Measurements from ENCODE around the gene ZBED3.

Gene ZBED3

DNA sequence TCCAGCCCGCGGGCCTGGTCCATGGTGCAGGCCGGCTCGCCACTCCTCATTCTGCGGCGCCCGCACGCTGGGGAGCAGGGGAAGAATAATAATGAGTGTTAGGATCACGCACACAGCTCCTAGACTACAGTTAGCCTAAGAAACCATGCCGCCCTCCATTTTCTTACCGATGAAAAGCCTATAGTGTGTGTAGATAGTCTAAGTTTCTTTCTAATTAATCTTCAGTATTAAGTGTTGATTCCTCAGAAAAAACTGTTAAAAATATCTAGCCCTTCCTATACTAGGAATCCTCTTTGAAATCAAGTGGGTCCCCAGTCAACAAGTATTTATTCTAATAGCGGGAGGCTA, 9.3 kb downstream of the ZBED3 start:
- TF ChIP-seq, protein P1, sequence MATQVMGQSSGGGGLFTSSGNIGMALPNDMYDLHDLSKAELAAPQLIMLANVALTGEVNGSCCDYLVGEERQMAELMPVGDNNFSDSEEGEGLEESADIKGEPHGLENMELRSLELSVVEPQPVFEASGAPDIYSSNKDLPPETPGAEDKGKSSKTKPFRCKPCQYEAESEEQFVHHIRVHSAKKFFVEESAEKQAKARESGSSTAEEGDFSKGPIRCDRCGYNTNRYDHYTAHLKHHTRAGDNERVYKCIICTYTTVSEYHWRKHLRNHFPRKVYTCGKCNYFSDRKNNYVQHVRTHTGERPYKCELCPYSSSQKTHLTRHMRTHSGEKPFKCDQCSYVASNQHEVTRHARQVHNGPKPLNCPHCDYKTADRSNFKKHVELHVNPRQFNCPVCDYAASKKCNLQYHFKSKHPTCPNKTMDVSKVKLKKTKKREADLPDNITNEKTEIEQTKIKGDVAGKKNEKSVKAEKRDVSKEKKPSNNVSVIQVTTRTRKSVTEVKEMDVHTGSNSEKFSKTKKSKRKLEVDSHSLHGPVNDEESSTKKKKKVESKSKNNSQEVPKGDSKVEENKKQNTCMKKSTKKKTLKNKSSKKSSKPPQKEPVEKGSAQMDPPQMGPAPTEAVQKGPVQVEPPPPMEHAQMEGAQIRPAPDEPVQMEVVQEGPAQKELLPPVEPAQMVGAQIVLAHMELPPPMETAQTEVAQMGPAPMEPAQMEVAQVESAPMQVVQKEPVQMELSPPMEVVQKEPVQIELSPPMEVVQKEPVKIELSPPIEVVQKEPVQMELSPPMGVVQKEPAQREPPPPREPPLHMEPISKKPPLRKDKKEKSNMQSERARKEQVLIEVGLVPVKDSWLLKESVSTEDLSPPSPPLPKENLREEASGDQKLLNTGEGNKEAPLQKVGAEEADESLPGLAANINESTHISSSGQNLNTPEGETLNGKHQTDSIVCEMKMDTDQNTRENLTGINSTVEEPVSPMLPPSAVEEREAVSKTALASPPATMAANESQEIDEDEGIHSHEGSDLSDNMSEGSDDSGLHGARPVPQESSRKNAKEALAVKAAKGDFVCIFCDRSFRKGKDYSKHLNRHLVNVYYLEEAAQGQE (IDR thresholded peaks at IDR 0.05; ENCODE audit: insufficient read depth in 1 of 2, low read depth in 2 of 2, low read length in 2 of 2) = no peak
- TF ChIP-seq TAF1 (IDR thresholded peaks at IDR 0.05; ENCODE audit: borderline replicate concordance, insufficient read depth, low read length) (no peak), FOXP2 (optimal IDR thresholded peaks at IDR 0.05; ENCODE audit: borderline replicate concordance, extremely low read depth, extremely low read length, insufficient read depth) (no peak), POLR2AphosphoS5 (IDR thresholded peaks at IDR 0.05; ENCODE audit: low read depth, low read length) (no peak)

DNA sequence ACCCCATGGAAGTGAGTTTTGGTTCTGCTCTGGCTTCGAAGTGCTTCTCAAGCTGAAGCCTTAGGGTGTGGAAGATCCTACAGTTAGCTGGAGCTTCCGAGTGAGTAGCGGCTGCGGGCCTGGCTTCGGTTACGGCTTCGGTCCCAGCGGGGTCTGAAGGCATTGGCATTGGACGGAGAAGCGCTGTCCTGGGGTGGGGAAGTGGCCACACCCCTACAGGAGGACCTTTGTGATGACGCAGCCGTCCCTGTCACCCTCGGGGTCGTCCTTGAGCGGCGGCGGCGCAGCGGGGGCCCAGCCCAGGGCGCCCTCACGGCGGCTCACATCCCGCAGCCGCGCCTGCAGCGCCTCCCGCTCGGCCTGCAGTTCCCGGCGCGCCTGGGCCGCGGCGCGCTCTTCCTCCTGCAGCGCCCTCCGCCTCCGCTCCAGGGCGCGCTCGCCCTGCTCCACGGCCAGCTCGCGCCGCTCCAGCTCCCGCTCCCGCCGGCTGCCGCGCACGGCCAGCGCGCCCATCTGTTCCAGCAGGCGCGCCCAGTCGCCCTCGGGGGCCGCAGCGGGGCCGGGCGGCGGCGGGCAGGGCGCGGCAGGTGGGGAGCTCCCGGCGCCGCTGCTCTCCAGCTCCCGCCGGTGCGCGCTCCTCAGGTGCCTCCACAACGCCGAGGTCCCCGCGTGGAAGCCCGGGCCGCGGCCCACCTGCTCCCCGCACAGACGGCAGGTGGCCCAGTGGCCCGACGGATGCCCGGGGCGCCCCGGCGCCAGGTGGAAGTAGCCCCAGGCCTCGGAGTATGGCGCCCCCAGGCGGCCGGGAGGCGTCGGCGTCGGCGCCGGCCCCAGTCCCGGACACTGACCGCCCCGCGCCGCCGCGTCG, 9.9 kb downstream of the ZBED3 start:
- TF ChIP-seq SIN3A (IDR thresholded peaks at IDR 0.05; ENCODE audit: borderline replicate concordance, insufficient read depth, low read length) (no peak), TAF1 (IDR thresholded peaks at IDR 0.05; ENCODE audit: borderline replicate concordance, insufficient read depth, low read length) (0 out of 2 replicates have a peak, but pooled peaks have one; percentile 21), FOXP2 (optimal IDR thresholded peaks at IDR 0.05; ENCODE audit: borderline replicate concordance, extremely low read depth, extremely low read length, insufficient read depth) (peak; percentile 54)

DNA sequence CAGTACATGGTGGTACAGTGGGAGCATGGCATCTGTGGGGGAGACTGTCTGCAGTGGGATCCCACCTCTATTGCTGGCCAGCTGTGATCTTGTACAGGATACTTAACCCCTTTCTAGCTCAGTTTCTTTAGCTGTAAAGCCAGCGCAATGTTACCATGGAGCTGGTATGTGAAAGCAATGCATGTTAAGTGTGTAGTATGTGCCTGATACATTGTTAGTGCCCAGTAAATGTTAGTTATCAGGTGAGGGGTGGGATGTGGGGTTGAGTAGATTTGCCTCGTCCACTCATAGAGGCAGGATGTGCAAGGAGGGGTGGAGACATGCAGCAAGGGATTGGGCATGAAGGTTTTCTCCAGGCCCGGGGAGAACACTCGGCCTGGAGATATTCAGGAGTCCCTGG, 12.3 kb downstream of the ZBED3 start:
- TF ChIP-seq POLR2AphosphoS5 (IDR thresholded peaks at IDR 0.05; ENCODE audit: low read depth, low read length) (no peak), TAF1 (IDR thresholded peaks at IDR 0.05; ENCODE audit: borderline replicate concordance, insufficient read depth, low read length) (no peak), FOXP2 (optimal IDR thresholded peaks at IDR 0.05; ENCODE audit: borderline replicate concordance, extremely low read depth, extremely low read length, insufficient read depth) (no peak), SIN3A (IDR thresholded peaks at IDR 0.05; ENCODE audit: borderline replicate concordance, insufficient read depth, low read length) (no peak)
- TF ChIP-seq, protein P1 (IDR thresholded peaks at IDR 0.05; ENCODE audit: insufficient read depth in 1 of 2, low read depth in 2 of 2, low read length in 2 of 2) = no peak

DNA sequence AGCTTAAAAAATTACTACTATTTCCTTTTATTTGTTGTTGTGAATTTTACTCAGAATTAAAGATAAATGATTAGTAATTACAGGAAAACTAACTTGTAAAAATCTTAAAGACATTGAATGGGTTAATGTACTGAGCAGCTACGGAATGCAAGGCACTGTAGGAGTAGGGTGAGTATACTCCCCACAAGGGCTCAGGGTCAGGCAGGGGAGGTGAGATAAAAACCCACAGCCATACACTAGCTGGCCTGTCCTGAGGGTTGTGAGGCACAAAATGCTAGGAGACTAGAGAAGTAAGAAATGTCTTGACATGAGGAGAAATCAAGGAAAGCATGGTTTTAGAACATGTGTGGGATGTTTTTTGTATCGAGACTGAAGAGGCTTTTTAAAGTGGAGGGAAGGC, 13.4 kb downstream of the ZBED3 start:
- TF ChIP-seq SIN3A (IDR thresholded peaks at IDR 0.05; ENCODE audit: borderline replicate concordance, insufficient read depth, low read length) = no peak
- TF ChIP-seq TAF1 (IDR thresholded peaks at IDR 0.05; ENCODE audit: borderline replicate concordance, insufficient read depth, low read length) = no peak
- TF ChIP-seq, protein P1 (IDR thresholded peaks at IDR 0.05; ENCODE audit: insufficient read depth in 1 of 2, low read depth in 2 of 2, low read length in 2 of 2) = no peak
- TF ChIP-seq FOXP2 (optimal IDR thresholded peaks at IDR 0.05; ENCODE audit: borderline replicate concordance, extremely low read depth, extremely low read length, insufficient read depth) = no peak
- TF ChIP-seq POLR2AphosphoS5 (IDR thresholded peaks at IDR 0.05; ENCODE audit: low read depth, low read length) = no peak

DNA sequence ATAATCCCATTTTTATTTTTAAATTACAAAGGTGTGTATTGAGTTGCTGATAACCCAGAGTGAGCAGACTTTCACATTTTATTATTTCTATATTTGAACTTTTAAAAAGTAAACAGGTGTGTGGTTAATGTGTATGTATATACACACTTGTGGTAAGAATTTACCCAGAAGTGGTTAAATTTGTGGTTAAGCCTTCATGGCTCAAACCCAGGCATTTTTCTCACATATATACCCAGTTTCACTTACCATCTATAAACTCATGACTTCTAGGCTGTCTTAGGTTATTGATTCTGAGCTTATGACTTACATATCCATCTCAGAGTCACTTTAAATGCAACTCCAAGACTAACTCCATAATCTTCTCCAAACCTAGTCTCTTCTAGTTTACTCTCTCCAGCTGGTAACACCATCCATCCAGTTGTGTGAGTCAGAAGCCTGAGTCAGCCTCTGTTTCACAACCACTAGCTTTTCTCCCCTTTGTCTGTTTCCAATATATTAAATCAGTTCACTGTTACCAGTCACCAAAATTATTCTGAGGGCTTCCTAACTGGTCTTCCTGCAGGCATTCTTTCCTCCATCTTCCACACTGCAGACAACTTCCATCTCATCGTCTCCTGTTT, 20.2 kb downstream of the ZBED3 start:
- TF ChIP-seq TAF1 (IDR thresholded peaks at IDR 0.05; ENCODE audit: borderline replicate concordance, insufficient read depth, low read length) (no peak), SIN3A (IDR thresholded peaks at IDR 0.05; ENCODE audit: borderline replicate concordance, insufficient read depth, low read length) (no peak), POLR2AphosphoS5 (IDR thresholded peaks at IDR 0.05; ENCODE audit: low read depth, low read length) (no peak), FOXP2 (optimal IDR thresholded peaks at IDR 0.05; ENCODE audit: borderline replicate concordance, extremely low read depth, extremely low read length, insufficient read depth) (no peak)
- TF ChIP-seq, protein P1 (IDR thresholded peaks at IDR 0.05; ENCODE audit: insufficient read depth in 1 of 2, low read depth in 2 of 2, low read length in 2 of 2) = no peak
